Measurements from ENCODE around the gene CACNA2D1.

DNA sequence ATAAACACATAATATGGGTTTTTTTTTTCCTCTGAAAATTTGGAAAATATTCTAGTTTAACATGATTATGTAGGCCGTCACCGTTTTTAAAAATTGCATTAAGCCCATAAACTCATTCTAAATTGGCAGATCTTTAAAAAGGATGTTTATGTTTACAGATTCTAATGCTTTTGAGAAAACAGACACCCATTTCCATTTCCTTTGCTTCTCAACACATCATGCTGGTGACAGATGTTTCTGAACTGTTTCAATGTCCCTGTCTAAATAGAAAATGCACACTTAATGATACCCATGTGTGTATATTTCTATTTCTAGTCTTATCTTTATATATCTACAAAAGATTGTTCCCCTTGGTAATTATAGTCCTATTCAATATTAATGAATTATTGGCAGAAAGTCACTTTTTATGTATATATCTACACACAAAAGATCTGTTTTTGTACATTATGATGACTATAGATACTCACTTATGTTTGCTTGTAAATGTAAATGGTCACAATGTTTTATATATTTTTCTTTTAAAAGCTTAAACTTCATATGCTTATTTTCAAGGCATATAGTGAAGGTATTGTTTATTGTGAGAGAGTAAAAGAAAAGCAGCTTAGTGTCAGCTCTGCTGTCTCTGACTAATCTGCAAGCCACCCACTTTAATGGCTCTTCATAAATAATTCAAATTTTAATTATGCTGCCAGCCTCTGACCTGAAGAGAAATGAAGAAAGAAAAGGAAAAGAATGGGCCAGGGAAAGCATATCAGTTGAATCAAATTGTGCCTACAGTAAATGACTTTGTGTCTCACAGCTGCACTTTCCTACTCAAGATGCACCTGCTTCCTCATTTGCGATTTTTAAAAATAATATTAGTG is 179.4 kb downstream of the CACNA2D1 start:
- no peak for TF ChIP-seq CTCF (IDR thresholded peaks at IDR 0.05; ENCODE audit: low read depth, low read length)
- TF ChIP-seq MYC (IDR thresholded peaks at IDR 0.05; ENCODE audit: low read depth, low read length), result no peak
